KBM-7 (cell line): ENCODE results near the gene INPP5F.
"Not testable (repeated sequence)": the region's sequence is repeated elsewhere in the genome, so short reads cannot be mapped to it uniquely, and the experiment has no call there.

Experiments used
- DNase-seq: peaks from one replicate; pipeline ENCODE4 v3.0.0-alpha.2; 2015
- in situ Hi-C: fragments of 300-500 bp; cut with MboI; formaldehyde crosslinking; loops from 2 replicates; pipeline ENCODE4 v1.14.3; 2020; ENCODE audit warnings: low sequenced_read_pairs, low pct_unique_long_range_greater_than_20kb, mixed read lengths

Gene INPP5F

DNA sequence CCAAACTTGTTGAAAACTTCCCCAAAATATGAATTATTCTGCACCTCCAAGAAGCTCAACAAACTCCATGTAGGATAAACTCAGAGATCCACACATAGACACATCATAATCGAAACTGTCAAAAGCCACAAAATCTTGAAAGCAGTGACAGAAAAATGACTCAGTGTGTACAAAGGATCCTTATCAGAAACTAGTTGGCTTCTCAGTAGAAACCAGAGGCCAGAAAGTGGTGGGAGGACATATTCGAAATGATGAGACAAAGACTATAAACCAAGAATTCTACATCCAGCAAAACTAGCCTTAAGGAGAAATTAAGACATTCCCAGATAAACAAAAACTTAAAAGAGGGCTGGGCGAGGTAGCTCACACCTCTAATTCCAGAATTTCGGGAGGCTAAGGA lies 108.3 kb downstream of the INPP5F start:
- DNase-seq = no peak
- in situ Hi-C loops = no loop called here

DNA sequence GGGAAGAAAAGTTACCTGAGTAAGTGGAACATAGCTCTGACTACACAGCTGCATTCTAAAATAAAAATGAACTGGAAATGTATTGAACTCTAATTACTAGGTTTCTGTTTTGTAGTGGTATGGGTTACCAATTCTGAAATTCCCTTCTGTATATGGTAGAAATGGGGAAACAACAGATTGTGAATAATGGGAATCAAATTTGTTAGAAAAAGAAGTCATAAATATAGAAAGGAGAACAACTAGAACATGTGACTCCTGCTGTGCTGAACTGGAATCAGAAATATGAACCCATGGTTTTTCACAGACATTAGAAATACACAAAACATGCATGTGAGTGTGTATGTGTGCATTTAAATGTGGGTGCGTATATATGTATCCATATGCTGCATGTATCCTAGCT lies 119.8 kb downstream of the INPP5F start:
- DNase-seq = peak; percentile 26

DNA sequence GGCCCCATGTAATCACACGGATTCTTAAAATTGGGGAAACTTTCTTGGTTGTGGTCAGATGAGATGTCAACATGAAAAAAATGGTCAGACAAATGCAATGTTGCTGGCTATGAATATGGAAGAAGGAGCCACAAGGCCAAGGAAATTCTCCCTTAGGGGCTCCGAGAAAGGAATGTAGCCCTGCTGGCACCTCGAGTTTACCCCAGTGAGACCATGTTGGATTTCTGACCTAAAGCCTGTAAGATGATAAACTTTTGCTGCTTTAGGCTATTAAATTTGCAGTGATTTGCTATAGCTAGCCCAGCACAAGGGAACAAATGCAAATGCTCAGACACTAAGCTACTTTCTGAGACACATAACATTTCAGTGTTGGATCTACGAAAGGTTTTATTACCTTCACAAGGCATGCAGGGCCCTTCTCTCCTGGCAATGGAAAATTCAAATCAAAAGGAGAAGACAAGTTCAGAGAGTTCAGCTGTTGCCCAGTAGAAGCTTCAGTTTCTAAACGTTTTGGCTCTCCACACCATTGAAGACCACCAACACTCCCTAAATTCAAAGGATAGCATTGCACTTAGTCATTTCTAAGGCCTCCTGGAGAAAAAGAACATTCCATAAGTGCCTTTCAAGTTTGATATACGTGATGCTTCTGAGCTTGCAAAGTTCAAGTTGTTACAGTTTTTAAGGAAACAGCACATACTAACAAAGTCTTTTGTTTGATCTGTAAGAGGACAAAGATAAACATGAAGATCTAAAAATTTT lies 123.4 kb downstream of the INPP5F start:
- no peak for DNase-seq

More for the DNA sequence above, 119.8 kb downstream of the INPP5F start:
- in situ Hi-C loops = no loop called here

DNA sequence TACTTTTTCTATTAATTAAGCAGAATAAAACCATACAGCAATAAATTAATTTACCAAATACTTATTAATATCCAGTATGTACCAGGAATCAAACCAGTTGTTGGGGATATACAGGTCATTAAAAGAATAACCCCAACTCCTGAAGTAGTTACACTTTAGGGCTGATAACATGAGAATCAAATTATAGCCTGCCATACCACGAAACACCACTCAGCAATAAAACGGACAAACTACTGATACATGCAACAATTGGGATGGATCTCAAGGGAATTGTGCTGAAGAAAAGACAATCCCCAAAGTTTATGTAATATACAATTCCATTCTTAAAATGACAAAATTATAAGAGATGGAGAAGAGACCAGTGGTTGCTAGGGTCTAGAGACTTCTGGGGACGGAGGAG lies 124.1 kb downstream of the INPP5F start:
- in situ Hi-C loops = no loop called here

More for the DNA sequence above, 123.4 kb downstream of the INPP5F start:
- in situ Hi-C loops = no loop called here

DNA sequence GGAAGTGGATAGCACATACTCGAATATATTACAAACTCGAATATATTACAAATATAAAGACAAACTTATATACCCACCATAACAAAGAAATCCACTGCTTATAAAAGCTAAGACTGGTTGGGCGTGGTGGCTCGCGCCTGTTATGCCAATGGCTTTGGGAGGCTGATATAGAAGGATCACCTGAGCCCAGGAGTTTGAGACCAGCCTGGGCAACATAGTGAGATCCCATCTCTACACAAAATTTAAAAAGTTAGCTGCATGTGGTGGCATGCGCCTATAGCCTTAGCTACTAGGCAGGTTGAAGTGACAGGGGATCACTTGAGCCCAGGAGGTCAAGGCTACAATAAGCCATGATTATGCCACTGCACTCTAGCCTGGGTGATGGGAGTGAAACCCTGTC lies 126.4 kb downstream of the INPP5F start:
- no peak for DNase-seq
- in situ Hi-C loops = no loop called here

More for the DNA sequence above, 124.1 kb downstream of the INPP5F start:
- DNase-seq = no peak

DNA sequence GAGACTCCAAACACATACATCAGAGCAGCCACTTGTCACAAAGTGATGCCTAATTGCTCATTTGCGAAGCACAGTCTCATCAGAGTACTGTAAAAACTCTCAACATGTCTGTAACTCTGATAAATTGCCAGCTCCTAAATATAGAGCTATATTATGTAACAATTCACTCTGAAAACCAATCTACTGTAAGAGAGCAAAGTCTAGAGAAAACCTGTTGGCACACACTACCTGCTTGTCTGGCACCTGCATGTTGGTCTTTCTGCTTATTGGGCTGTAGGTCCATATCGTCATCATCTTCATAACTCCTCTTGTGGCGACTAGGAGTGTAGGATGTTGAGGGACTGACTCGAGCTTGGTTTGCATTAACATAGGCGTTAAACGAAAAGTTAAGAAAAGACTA lies 127.0 kb downstream of the INPP5F start:
- in situ Hi-C loops = no loop called here
- no peak for DNase-seq

DNA sequence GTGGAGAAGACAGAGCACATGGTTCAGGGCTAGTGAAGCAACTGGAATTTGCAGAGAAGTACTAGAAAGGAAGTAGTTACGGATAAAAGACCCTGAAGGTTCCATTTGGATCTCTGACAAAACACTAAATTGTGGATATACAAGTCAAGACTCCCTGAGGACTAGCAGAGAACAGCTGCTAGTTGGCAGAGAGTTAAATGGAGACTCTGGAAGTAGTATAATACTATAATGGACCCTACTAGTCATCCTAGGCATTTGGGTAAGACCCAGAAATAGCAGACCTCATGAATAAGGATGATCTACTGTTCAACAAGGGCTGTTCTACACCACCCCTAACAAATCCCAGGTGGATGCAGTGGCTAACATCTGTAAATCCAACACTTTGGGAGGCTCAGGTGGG lies 127.7 kb downstream of the INPP5F start:
- no peak for DNase-seq
- in situ Hi-C loops = no loop called here

DNA sequence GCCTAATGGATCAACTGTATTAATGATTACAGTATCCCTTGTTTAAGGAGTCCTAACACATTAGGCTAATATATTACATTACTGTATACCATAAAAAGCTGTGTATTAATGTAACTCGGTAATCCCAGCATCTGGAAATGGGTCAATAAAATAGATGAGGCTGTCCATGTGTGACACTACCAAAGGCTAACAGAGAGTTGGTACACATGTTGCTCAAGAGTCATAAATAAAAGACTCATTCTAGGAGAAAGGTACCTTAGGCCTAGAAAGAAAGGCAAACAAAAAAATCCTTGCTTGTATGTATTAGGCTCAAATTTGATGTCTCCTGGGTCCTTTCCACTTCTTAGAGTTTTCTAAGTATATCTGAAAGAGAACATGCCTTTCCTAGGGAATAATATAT lies 132.2 kb downstream of the INPP5F start:
- DNase-seq = no peak
- in situ Hi-C loops = no loop called here

DNA sequence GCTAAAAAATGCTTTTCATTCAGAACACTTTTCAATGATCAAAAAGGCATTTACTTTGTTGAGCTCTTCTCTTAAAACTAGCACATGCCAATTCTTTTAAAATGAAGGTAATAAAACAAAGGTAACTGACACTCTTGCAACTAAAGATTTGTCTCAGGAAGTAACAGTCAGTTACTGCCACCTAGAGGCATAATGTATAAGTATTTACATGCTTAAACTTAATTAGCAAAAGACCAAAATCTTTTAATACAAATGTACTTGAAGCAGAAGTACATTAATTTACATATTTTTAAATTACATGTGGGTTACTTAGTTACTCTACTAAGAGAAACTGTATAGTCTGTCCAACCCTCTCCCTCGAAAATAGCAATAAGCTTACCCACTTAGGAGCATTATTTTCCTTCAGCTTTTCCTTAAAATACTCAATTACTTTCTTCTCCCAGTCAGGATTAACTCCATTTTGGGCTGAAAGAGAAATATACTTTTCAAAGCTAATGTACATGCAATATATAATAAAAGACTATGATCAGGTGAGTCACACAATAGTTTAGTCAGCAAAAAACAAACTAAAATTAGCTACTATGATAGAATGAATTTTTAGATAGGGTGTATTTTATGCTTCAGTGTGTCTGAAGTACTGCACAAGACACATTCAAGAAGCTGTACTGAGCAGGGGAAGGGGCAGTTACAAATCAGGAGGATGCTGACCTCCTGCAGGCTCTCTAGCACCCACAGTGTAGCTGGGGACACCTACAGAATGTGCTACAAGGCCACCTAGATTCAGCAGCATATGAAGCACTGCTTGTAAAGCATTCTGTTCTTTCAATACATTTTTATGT lies 133.8 kb downstream of the INPP5F start:
- in situ Hi-C loops = no loop called here
- DNase-seq = peak; percentile 57

DNA sequence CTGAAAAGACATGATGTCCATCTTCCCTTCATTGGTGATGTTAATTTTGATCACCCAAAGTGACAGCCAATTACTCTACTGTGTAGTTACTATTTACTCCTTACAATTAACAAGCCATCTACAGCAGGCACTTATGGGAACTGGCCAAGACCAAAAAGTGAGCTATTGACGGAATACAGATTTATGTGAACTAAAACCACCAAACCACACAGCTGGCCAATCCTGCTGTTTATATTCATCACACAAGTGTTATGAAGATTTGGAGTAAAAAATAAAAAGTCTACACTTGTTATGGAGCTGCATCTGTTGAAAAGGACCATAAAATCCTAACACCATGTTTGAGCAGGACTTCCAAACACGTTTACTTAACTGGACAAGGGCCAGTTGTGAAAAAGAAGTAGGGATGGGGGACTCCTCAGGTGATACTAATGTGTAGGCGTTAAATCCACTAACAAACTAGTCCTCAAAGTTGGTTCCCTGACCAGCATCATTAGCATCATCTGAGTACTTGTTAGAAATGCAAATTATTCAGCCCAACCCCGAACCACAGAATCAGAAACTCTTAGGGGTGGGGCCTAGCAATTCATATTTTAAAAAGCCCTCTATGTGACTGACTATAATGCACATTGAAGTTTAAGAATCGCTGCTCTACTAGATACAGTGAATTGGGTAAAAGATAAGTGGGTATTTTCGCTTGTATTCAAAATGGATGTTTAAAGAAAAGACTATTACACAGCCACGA lies 135.2 kb downstream of the INPP5F start:
- no peak for DNase-seq
- in situ Hi-C loops = no loop called here

DNA sequence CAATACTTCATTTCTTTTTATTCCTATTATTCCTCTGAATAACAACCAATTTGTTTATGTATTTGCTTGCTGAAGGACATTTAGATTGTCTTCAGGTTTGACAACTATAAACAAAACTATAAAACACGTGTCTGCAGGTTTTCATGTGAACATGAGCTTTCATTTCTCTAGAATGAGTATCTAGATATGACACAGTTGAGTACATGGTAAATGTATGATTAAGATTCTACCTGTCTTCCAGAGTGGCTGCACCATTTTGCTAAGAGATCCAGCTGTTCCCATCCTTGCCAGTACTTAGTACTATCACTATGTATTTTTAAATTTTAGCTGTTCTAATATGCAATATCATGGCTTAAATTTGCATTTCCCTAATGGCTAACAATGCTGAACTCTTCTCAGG lies 136.7 kb downstream of the INPP5F start:
- DNase-seq = no peak
- in situ Hi-C loops = no loop called here

DNA sequence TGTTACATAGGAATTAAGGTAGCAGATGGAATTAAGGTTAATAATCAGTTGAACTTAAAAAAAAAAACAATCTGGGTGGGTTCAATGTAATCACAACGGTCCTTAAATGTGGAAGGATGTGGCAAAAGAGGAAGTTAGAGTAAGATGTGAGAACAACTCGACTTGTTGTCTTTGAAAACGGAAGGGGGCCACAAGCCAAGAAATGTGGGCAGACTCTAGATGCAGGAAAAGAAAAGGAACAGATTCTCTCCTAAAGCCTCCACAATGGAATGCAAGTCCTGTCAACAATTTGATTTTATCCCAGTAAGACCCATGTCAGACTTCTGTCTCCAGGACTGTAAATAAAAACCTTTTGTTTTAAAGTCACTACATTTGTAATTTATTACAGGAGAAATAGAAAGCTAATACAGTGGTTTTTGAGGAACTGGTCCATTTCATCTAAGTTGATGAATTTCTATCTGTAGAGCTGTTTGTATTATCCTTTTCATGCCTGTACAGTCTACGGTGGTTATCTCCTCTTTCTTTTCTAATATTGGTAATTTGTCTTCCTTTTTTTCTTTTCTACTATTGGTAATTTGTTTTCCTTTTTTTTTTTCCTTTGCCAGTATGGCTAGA lies 138.2 kb downstream of the INPP5F start:
- in situ Hi-C loops = no loop called here
- peak; percentile 53 for DNase-seq

DNA sequence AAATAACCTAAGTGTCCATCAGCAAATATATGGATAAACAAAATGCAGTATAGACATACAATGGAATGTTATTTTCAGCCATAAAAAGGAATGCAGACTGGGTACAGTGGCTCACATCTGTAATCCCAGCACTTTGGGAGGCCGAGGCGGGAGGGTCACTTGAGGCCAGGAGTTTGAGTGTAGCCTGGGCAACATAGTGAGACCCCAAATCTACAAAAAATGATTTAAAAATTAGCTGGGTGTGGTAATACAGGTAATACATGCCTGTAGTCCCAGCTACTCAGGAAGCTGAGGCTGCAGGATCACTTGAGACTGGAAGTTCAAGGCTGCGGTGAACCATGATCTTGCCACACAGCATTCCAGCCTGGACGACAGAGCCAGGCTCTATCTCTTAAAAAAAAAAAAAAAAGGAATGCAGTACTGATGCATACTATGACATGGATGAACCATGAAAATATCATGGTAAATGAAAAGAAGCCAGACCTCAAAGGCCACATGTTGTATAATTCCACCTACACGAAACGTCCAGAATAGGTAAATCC lies 139.9 kb downstream of the INPP5F start:
- in situ Hi-C loops = no loop called here
- no peak for DNase-seq

DNA sequence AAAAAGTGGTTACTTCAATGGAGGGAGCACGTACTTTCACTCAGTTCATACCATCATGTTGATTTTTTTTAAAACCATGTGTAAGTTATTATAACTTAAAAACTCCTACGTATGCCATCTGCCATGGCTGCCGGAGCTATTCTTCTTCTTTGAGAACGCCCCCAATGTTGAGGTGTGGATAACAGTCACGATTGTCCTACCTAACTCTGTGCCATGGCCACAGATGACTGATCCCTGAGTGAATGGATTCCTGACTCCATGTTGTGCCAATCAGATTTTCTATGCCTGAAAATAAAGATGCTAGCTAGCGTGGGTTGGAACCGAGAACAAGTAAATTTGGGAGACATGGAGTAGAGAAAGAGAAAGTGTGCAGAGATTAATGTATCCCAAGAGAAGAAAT lies 141.5 kb downstream of the INPP5F start:
- in situ Hi-C loops = no loop called here

DNA sequence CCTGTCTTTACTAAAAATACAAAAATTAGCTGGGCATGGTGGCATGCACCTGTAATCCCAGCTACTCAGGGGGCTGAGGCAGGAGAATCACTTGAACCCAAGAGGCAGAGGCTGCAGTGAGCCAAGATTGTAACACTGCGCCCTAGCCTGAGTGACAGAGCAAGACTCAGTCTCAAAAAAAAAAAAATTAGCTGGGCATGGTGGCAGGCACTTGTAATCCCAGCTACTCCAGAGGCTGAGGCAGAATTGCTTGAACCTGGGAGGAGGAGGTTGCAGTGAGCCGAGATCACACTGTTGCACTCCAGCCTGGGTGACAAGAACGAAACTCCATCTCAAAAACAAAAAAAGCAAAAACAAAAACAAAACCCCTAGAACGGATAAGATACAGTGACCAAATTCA lies 143.5 kb downstream of the INPP5F start:
- in situ Hi-C loops, DNase-seq: not testable (repeated sequence)

More for the DNA sequence above, 141.5 kb downstream of the INPP5F start:
- DNase-seq = no peak

DNA sequence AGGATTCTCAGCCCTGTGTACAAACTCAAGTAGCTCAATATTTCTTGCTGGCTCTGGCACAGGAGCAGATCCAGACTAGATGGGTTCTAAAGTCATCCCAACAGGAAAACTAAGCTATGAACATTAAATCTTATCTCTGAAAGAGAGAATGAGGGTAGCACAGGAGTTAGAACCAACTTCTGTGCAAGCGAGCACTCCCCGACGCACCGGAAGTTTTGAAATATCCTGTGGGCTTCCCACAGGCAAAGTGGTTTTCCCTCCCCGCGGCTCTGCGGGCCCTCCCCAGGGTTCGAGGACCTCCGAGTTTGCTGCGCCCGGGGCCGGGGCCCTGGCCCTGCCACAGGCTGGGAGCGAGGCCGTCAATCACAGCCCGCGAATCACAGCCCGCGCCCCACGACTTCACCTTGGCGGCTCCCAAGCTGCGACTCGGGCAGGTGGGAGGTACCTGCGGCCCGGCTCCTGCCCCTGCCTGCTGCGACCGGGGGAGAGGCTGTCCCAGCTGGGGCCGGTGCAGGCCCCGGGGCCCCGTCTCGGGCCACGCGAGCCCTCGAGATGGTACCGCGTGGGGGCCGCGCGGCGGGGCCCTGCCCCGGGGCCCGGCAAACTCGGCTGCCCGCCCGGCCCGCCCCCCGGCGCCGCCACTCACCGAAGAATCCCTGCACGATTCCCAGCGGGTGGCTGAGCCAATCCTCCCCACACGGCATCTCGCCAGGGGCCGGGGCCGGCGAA lies 146.2 kb downstream of the INPP5F start:
- in situ Hi-C loops = no loop called here
- DNase-seq = peak; percentile 83

DNA sequence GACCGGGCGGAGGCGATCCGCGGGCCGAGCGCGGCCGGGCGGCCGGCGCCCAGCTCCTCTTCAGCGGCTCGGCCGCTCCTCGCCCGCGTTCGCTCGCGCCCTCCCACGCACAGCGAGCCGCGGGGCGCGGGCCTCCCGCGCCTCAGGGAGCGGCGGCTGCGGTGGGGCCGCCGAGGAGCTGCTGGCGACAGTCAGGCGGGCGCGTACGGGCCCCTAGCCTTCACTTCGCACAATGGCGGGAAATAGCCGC lies 146.7 kb downstream of the INPP5F start, which contains the start of gene MCMBP:
TSS of gene MCMBP (minus strand) at position 234 of the 250 bp plus-strand sequence. CDS start 259 bp downstream, outside the sequence.
- no peak for DNase-seq
- in situ Hi-C loops = no loop called here

DNA sequence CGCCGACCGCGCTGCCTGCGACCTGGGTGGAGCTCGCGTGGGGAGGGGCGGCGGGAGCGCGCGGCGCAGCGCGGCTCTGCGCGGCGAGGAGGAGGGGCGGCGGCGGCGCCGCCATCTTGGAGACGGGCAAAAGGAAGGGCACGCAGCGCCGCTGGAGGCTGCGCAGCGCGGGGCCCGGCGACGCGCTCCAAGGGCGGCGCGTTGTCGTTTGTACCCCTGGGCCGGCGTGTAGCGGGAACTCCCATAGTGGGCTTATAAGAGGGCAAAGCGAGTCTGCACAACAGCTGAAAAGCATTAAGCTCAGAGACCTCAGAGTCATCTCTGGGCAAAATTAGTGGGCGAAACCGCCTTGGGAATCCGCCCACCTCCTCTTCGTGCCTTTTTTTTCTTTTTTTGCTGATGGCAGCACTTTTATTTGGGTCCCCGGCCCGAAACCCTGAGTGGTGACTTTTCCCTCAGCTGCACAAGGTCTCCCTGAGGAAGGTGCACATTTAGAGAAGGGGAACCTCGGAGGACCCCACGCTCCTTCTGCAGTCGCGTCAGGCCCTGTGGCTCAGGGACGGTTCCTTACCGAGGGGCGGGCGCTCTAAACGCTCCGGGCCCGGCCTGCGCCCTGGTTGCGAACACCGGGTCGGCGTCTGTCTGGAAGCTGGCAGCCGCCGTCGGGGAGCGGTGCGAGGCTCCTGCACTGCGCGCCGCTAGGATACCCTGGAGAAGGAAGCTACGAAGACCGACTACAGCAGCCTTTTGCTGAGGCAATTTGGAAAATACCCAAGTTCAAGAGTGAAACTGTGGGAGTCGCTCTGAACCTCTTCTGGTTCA lies 147.2 kb downstream of the INPP5F start:
- DNase-seq = peak; percentile 94
- in situ Hi-C loops = no loop called here
